Kidney epithelial cell (primary cell): ENCODE results near the gene SPTSSB. TPM values are rescaled to one million over a fixed set of nuclear protein-coding genes. Genes with fewer than 3 reads are reported as not detected.

ENCODE experiments used
- DNase-seq: peaks from one replicate; pipeline ENCODE4 v3.0.0-alpha.2; 2010; ENCODE audit warnings: low read depth
- H3K27me3 ChIP-seq: 2 replicates; pipeline ENCODE4 v1.6.0; 2011; ENCODE audit warnings: low read length; ENCODE audit not compliant: control insufficient read depth, insufficient read depth
- H3K36me3 ChIP-seq: 2 replicates; pipeline ENCODE4 v1.5.1; 2011; ENCODE audit warnings: low read length; ENCODE audit not compliant: control insufficient read depth, insufficient read depth
- H3K4me3 ChIP-seq: 2 replicates; pipeline ENCODE4 v1.5.1; 2011; ENCODE audit warnings: low read depth, mild to moderate bottlenecking, control low read depth, low read length
- total RNA-seq: library from RNA; depleted of rRNA; stranded (reverse); fragments of >200 nt; gene quantifications from 2 replicates; pipeline ENCODE4 v1.2.3, GENCODE V29; 2015
- TF ChIP-seq, protein P1 (sequence below): IDR thresholded peaks from 2 replicates; pipeline ENCODE4 v1.5.1; 2011; ENCODE audit warnings: mild to moderate bottlenecking, moderate library complexity, low read length, control low read depth, inconsistent platforms; ENCODE audit not compliant: insufficient read depth, poor library complexity, severe bottlenecking

SPTSSB gene
- total RNA-seq, 1 donor from 2014 or later, result not detected

DNA sequence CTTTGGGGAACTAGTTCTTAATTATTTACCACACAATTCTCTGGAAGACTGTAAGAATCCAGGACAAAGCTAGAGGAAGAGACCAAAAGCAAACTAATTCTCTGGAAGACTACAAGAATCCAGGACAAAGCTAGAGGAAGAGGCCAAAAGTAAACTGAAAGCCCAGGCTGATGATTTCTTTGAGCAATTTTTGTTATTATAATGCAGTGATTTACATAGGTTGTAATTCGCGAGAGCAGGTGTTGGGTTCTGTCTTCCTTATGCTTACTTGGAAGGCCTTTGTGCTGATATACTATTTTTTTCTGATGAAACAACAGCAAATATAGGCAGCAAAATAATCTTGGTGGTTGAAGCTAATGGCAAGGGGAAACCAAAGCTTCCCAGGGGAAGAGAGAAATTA, 5.2 kb downstream of the SPTSSB start:
- H3K27me3 ChIP-seq, result no peaks in the 10 kb centered on the region
- H3K36me3 ChIP-seq, result no peaks in the 10 kb centered on the region
- no peak overlapping the region for H3K4me3 ChIP-seq
- DNase-seq, result no peak
- TF ChIP-seq, protein P1, sequence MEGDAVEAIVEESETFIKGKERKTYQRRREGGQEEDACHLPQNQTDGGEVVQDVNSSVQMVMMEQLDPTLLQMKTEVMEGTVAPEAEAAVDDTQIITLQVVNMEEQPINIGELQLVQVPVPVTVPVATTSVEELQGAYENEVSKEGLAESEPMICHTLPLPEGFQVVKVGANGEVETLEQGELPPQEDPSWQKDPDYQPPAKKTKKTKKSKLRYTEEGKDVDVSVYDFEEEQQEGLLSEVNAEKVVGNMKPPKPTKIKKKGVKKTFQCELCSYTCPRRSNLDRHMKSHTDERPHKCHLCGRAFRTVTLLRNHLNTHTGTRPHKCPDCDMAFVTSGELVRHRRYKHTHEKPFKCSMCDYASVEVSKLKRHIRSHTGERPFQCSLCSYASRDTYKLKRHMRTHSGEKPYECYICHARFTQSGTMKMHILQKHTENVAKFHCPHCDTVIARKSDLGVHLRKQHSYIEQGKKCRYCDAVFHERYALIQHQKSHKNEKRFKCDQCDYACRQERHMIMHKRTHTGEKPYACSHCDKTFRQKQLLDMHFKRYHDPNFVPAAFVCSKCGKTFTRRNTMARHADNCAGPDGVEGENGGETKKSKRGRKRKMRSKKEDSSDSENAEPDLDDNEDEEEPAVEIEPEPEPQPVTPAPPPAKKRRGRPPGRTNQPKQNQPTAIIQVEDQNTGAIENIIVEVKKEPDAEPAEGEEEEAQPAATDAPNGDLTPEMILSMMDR, result no peak

DNA sequence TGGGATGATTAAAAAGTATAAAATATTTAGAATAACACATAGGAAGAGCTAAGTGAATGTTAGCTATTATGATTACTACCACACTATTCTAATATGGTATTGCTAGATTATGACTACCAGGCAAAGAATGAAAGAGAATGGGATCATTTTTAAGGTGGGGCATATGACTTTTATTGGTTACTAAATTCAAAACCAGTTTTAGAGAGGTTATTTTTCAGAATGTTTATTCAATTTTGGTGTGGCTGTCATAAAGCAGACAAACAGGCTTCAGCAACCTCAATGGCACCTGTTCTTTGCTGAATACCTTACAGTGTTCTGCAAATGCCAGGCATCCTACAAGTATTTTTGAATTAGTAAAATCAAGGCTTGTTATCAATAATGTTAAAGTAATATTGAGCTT, 12.8 kb downstream of the SPTSSB start:
- Histone ChIP-seq H3K27me3 (no peaks in the 10 kb centered on the region), H3K36me3 (no peaks in the 10 kb centered on the region), H3K4me3 (no peak overlapping the region)
- TF ChIP-seq, protein P1, result no peak
- no peak for DNase-seq

GRCh38 chr3:161356287-161356686, 15.0 kb downstream of the SPTSSB start:
- DNase-seq, result no peak
- TF ChIP-seq, protein P1, result no peak
- no peaks in the 10 kb centered on the region for H3K27me3 ChIP-seq
- H3K4me3 ChIP-seq, result no peak overlapping the region
- H3K36me3 ChIP-seq, result no peaks in the 10 kb centered on the region

DNA sequence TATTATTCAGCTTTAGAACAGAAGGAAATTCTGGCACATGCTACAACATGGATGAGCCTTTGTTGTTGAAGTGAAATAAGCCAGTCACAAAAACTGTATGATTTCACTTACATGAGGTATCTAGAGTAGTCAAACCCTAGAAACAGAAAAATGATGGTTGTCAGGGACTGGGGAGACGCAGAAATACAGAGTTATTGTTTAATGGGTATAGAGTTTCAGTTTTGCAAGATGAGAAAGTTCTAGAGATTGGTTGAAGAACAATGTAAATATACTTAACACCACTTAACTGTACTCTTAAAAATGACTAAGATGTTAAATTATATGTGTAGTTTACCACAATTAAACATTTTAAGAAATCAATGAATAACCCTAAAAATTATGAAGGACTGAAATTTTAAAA, 15.8 kb downstream of the SPTSSB start:
- TF ChIP-seq, protein P1, result no peak
- Histone ChIP-seq H3K36me3 (no peaks in the 10 kb centered on the region), H3K27me3 (no peaks in the 10 kb centered on the region), H3K4me3 (no peak overlapping the region)
- no peak for DNase-seq

- Histone ChIP-seq H3K36me3 (no peaks in the 10 kb centered on the region), H3K4me3 (no peak overlapping the region), H3K27me3 (no peaks in the 10 kb centered on the region)
- TF ChIP-seq, protein P1, result no peak
- DNase-seq, result no peak
These were observed 16.8 kb downstream of the SPTSSB start for GRCh38 chr3:161354554-161354953.

DNA sequence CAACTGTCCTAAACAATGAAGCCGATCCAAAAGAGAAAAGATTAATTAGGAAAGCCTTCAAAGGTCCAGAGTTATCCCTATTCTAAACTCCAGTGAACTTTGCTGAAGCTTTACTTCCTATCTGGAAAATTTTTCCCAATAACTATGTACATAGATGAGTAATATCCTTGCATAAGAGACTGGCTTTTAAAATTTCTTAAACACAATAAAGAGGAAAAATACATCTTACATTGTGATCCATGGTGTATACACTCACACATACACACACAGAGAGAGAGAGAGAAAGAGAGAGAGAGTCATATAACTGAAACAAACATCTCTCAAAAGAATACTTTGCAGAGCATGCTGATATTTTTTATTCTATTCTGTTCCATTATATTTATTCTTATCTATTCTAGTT, 20.0 kb downstream of the SPTSSB start:
- H3K4me3 ChIP-seq, result no peak overlapping the region
- H3K27me3 ChIP-seq, result no peaks in the 10 kb centered on the region
- DNase-seq, result no peak
- TF ChIP-seq, protein P1, result no peak
- no peaks in the 10 kb centered on the region for H3K36me3 ChIP-seq
